GM21825 (cell line): ENCODE results near the gene KIAA1958.

ENCODE experiments used
- ATAC-seq: cut with Tn5 transposase; IDR thresholded peaks from one replicate; pipeline ENCODE4 v1.9.1; 2021; ENCODE audit warnings: mild to moderate bottlenecking, moderate library complexity; ENCODE audit not compliant: unreplicated experiment

KIAA1958 gene, protein sequence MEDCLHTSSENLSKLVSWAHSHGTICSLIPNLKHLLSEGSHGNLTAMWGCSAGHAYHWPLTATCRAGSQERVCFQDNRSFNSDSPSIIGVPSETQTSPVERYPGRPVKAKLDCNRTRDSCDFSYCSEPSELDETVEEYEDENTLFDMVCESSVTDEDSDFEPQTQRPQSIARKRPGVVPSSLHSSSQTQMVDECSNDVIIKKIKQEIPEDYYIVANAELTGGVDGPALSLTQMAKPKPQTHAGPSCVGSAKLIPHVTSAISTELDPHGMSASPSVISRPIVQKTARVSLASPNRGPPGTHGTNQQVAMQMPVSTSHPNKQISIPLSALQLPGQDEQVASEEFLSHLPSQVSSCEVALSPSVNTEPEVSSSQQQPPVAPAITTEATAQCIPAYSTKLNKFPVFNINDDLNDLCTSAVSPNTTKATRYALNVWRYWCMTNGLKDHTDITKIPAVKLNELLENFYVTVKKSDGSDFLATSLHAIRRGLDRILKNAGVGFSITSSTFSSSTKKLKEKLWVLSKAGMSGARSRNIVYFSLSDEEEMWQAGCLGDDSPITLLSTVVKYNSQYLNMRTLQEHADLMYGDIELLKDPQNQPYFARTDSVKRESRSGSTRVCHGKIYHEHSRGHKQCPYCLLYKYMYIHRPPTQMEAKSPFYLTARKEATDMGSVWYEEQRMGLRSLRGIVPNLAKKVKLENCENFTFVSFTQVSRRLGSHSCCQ

DNA sequence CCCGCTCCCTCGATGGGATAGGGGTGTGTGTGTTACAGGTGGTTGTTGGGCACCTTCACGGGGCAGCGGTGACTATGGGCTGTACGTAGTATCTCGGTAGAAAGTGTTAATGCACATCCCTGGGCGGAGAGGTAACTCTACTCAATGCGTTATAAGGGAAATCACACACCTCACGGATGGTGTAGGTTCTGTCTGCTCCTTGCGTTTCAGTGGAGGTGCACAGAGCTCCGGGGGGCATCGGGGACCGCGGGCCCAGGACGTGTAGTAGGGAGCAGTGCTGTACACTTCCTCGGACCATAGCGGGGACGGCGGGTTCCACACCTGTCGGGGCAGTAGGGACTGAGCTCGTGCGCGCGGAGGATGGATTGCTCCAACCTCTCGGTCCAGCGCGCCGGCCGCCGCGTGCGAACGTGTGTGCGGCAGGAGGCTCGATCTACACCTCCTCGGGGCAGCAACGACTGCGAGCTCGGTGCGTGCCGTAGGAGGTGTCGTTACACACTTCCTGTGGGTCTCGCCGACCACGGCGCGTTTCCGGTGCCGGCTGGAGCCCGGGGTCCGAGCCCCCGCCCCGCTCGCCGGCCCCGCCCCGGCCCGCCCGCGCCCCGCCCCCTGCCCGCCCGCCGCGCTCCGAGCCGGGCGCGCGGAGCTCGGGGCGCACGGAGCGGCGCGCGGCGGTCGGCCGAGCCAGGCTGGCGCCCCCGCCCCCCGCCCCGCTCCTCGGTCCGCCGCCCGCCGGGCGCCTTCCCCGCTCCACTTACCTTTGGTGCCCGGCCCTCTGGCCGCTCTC is at the start of gene KIAA1958:
Gene KIAA1958 (plus strand): TSS at position 607 of the 787 bp plus-strand sequence. CDS start 87,254 bp downstream, outside the sequence.
- ATAC-seq: peak; percentile 91

DNA sequence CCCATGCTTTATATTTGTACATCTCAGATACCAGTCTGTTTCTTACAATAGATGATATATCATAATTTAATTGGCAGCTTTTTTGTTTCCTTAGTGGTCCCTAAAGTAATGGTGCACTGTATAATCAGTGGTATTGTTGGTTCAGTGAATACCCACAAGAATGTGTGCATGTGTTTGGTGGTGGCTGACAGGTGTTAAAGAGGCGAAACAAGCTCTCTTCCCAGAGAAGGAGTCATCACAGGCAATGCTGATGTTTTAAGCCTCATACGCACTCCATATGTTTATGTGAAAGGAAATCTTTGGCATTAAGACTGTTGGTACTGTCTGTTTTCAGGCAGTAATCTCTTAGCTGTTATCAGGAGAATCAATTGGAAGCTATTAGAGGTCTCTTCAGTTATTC is 49.2 kb upstream of the KIAA1958 start:
- no peak for ATAC-seq

DNA sequence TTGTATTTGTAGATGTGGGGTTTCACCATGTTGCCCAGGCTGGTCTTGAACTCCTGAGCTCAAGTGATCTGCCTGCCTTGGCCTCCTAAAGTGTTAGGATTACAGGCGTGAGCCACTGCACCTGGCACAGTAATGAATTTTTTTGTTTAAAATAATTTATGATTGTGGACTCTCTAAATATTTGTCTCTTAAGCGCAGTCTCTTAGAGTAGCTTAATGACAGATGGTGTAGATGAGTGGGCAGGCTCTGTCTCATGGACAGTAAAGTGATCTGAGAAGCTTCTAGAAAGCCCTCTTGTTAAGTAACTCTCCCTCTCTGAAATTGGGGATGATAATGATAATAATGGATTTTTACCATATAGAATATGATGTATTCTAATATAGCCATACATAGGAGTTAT is 47.5 kb upstream of the KIAA1958 start:
- no peak for ATAC-seq

DNA sequence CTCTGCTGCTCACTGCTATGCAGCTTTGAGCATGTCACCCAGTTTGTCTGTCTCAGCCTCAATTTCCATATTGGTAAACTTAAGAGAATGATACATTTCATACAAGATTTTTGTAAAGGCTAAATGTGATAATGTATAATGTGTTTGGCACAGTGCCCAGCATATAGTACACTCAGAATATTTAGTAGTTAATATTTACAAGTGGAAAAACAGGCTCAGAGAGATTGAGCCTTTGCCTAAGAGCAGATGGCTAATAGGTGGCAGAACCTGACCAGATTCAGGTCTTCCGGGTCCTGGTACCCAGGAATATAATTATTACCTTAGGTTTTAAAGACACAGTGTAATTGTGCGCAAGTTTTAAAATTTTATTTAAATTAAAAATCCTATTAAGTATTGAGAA is 46.8 kb upstream of the KIAA1958 start:
- ATAC-seq: no peak

DNA sequence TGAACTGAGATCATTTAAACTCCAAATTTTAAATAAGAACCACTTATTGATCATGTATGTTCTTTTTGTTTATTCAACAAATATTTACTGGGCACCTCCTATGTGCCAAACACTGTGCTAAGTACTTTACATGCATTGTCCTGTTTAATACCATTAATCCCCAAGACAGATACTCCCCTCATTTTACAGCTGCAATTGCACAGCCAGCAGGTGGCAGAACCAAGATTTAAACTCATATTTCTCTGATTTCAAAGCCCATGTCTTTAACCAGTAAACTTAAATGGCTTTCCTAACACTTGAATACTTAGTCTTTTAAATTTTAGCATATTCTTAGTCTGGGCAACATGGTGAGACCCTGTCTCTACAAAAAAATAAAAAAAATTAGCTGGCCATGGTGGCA is 43.4 kb upstream of the KIAA1958 start:
- no peak for ATAC-seq

DNA sequence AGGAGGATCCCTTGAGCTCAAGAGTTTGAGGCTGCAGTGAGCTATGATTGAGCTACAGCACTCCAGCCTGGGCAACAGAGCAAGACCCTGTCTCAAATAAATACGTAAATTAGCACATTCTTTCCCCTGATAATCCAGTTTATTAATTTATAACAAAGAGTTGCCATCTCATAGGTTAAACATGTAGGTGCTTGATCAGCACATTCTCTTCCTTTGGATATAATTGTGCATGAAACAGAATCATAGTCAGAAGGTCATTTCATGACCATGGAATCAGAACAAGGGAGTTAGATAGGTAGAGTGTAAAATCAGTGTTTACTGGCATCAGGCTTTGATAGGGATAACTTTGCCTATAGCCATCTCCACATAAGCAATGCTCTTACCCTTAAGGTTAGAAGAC is 43.0 kb upstream of the KIAA1958 start:
- ATAC-seq: no peak

DNA sequence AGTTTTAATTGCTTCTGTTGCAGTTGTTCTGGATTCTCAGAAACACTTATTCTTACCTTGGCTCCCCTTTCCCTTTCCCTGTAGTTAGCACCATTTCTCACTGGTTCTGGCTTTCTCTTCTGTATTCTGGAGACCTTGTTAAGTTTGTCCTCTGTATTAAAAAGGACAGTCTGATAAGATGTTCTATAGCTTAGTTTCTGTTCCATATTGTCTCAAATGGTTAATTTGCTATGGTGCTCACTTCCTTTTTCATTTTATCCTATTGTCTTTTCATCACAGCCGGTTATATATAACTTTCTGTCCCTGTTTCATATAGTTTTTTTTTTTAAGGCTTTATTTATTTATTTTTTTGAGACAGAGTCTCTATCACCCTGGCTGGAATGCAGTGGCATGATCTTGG is 41.4 kb upstream of the KIAA1958 start:
- ATAC-seq: no peak

DNA sequence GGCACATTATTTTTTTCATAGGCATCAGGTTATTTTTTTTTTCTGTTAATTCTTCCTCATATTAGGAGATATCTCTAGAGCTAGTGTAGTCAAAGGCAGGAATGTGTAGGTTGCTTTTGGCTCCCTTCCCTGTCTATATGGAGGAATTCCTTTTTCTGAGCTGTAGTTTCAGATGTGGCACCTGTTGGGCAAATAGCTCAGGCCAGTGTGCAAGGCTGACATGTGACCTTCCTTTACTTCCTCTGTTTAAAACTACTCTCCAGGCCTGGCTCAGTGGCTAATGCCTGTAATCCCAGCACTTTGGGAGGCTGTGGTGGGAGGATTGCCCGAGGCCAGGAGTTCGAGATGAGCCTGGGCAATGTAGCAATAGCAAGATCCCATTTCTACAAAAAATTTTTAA is 40.5 kb upstream of the KIAA1958 start:
- ATAC-seq: no peak

DNA sequence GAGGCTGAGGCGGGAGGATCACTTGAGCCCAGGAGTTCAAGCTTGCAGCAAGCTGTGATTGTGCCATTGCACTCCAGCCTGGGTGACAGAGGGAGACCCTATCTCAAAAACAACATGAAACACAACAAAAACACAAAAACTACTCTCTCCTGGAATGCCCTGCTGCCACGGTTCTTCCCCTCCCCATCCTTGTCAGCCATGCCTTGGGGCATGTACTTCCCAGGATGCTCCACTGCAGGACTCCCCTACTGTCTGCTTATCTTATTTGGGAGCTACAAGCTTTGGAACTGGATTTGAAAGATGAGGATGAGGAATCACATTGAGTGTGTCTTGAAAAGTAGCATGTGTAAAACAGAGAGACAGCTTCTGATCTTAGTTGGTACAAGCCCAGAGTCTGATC is 40.1 kb upstream of the KIAA1958 start:
- ATAC-seq: no peak

DNA sequence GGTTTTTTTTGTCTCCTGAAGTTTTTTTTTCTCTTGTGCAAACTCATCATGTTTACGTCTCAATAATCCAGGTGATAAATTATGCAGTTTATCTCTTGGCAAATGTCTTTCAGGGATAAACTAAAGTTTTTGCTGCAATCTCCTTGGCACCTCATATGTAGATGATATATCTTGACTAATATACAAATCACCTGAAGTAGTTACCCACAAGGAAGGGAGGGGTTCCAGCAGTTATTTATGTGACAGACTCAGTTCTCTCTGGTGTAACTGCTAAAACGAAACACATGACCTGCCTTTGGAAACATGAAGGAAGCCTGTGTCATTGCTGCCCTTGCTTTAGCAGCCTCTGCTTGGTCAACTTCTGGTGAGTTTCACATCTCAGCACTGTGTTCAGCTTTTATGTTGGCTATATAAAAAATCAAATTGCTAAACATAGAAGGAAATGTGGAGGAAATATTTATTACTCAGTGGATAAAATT is 39.3 kb upstream of the KIAA1958 start:
- no peak for ATAC-seq

DNA sequence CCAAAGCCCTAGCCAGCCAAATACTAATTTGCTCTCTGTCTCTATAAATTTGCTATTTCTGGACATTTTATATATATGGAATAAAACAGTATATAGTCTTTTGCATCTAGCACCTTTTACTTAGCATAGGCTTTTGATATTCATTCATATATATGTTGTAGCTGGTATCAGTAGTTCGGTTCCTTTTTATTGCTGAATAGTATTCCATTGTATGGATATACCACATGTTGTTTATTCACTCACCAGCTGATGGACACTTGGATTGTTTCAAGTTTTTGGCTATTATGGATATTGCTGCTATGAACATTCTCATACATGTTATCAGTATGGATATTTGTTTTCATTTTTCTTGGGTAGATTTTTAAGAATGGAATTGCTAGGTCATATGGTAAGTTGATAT is 23.8 kb upstream of the KIAA1958 start:
- ATAC-seq: no peak

DNA sequence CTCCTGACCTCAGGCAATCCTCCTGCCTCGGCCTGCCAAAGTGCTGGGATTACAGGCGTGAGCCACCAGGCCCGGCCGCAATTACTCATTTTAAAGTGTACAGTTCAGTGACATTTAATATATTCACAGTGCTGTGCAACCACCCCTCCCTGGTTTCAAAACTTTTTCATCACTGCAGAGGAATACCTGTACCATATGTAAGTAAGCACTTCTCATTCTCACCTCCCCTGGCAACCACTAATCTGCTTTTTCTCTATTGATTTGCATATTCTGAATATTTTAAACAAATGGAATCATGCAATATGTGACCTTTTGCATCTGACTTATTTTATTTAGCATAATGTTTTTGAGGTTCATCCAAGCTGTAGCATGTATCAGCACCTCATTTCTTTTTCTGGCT is 21.3 kb upstream of the KIAA1958 start:
- no peak for ATAC-seq

DNA sequence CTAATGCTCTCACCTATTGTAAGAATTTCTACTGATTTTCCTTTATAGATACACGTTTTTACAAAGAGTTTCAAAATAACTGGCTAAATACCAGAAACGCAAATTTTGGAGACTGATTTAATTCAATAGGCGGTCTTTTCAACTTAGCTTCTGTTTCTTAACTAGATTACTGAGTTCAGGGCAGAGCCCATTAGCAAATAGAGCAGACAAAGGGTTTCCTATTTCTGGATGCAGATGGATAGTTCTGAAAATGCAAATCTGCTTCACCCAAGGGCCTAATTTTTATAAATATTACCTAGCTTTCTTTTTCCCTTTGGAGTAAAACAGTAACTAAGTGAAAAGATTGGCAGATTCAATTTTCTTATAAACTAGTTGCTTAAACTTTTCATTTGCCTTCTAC is 13.6 kb upstream of the KIAA1958 start:
- no peak for ATAC-seq

DNA sequence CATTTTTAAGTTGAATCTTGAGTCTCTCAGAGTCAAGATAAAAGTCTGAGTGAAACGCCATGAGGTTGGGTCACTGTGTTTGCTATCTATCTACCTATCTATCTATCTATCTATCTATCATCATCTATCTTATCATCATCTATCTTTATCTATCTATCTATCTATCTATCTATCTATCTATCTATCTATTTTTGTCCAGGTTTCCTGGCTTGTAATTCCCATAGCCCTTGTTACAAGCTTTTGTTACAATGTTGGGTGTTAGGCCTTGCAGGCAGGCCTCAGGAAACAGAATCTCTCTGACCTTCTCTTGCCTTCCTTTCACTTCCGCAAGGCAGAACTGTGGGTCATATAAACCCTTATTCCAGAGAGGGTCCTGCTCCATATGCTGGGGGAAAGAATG is 12.6 kb upstream of the KIAA1958 start:
- ATAC-seq: no peak

DNA sequence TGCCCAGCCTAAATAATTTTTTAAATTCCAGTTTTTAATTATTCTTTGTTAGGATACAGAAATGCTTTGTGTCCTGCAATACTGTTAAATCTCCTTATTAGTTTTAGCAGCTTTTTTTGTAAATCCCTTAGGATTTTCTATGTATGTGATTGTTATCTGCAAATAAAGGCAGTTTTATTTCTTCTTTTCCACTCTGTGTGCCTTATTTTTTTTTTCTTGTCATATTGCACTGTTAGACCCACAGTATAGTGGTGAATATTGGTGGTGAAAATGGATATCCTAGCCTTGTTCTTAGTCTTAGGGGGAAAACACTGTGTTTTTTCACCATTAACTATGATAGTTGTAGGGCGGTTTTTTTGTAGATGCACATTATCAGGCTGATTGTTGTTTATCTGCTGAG is 11.3 kb upstream of the KIAA1958 start:
- ATAC-seq: no peak

DNA sequence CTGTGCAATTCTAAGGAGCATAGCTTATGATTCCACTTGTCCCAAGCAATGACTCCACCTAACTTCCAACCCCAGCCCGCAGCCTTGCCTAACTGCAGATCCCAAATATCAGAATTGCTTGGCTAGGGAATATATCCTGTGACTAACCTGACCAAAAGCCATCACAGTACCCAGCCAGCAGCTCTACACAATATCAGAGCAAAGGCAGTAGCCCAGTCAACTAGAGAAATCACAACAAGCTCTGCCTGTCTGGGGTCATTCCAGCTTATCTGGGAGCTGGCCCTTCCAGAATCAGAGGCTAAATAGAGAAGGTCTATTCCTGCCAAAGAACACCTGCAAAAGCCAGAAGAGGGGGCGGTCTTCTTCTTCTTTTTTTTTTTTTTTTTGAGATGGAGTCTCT is 9.3 kb upstream of the KIAA1958 start:
- no peak for ATAC-seq

DNA sequence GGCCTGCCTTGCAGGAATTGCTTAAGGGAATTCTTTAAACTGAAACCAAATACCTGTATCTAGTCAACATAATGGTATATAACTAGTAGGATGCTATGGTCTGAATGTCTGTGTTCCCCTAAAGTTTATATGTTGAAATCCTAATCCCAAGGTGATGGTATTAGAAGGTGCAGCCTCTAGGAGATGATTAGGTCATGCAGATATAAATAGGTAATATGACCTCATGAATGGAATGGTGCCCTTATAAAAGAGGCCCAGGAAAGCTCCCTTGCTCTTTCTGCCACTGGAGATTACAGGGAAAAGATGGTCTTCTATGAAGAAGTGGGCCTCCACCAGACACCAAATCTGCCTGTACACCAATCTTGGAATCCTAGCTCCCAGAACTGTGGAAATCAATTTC is 7.4 kb upstream of the KIAA1958 start:
- no peak for ATAC-seq

DNA sequence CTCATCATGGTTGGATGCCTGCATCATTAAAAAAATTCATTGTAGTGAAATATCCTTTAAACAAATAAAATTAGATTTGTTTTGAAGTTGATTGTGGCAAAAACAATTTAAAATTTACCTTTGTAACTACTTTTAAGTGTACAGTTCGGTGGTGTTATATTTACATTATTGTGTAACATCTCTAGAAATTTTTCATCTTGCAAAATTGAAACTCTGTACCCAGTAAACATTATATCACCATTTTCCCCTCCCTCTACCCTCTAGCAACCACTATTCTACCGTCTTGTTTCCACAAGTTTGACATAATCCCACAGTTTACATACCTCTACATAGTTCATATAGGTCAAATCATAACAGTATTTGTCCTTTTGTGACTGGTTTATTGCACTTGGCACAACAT is 2.0 kb upstream of the KIAA1958 start:
- no peak for ATAC-seq

DNA sequence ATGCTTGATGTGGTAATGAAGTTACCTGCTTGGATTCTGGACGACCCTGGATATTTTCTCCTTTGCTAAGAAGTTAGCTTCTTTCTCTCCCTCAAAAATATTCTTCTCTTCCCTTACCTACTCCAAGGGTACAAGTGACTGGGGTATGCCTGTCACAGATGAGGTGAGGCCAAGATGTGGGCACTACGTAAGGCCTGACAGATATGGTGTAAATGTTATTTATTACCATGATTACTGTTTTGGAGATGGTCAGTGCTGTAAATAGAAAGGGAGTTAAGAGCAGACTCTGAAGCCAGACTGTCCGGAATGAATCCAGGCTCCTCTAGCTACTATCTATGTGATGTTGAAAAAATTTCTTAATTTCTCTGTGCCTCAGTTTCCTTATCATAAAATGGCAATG is 1.1 kb upstream of the KIAA1958 start:
- ATAC-seq: no peak

DNA sequence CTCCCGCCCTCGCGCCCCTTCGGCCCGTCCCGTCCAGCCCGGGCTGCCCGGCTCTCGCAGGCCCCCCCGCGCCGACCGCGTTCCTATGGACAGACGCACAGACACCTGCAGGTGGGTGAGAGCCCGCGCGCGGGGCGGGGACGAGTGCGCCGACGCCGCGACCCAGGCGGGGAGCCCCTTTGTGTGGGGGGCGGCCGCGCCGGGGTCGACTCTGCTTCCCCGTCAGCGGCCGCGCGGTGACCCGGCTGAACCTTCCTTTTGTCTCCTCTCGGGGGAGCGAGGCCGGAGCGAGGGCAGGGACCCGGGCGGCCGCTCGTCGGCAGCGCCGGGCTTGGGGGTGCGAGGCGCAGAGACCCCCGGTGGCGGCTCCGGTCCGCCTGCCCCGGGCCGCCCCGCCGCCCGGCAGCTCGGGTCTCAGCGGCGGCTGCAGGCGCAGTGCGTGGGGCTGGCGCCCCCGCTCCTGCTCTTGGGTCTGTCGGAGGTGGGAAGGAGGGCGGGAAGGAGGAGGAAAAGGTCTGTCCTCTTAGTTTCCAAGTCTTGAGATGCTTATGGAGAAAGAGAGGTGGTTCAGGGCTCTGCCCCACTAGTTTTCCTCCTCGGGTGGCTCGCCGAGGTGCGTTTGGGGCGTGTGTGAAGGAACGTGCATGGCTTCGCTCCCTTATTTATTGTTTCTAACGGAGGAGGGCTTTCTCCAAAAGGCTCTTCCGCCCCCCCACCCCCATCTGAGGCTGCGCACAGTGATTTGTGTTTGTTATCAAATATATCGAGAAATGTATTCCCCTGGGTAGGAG is 576 bp downstream of the KIAA1958 start:
- peak; percentile 37 for ATAC-seq
